NB4 (cell line): Measurements from ENCODE around the gene FOXS1.

ENCODE experiments used
- CTCF ChIP-seq: IDR thresholded peaks from one replicate; pipeline ENCODE4 v1.5.1; 2012; ENCODE audit warnings: low read depth, low read length
- POLR2A ChIP-seq: IDR thresholded peaks from 2 replicates; pipeline ENCODE4 v1.6.1; 2011; ENCODE audit warnings: mild to moderate bottlenecking; ENCODE audit not compliant: insufficient read length; ENCODE audit errors: extremely low read depth

GRCh38 chr20:31808481-31808880 lies 36.9 kb downstream of the FOXS1 start:
- TF ChIP-seq POLR2A (no peak), CTCF (no peak)
